ENCODE measurements around the gene KISS1. TPM values are rescaled to one million over a fixed set of nuclear protein-coding genes. Genes with fewer than 3 reads are reported as not detected.

KISS1 gene
- total RNA-seq, 2 donors from 2014 or later: not detected

- no peak for DNase-seq (ENCODE audit: low spot score)
- peaks cover 0 to 9% of the 10 kb centered on the region in 2 donors for H3K4me1 ChIP-seq
- H3K27me3 ChIP-seq: no peaks in the 10 kb centered on the region
- H3K9me3 ChIP-seq: no peaks in the 10 kb centered on the region
- no peak for TF ChIP-seq CTCF (IDR thresholded peaks at IDR 0.05)
- H3K36me3 ChIP-seq: no peaks in the 10 kb centered on the region
- no peak overlapping the region for H3K4me3 ChIP-seq
- no peak overlapping the region for H3K27ac ChIP-seq
Measured at GRCh38 chr1:204188959-204189639, 7.2 kb downstream of the KISS1 start.

GRCh38 chr1:204186597-204186996 is 9.7 kb downstream of the KISS1 start:
- Histone ChIP-seq H3K9me3 (no peaks in the 10 kb centered on the region), H3K27me3 (no peaks in the 10 kb centered on the region), H3K4me3 (no peak overlapping the region), H3K27ac (no peak overlapping the region), H3K4me1 (peaks cover 0 to 9% of the 10 kb centered on the region in 2 donors), H3K36me3 (no peaks in the 10 kb centered on the region)
- TF ChIP-seq CTCF (IDR thresholded peaks at IDR 0.05): no peak
- no peak for DNase-seq (ENCODE audit: low spot score)

- no peak for TF ChIP-seq CTCF (IDR thresholded peaks at IDR 0.05)
- Histone ChIP-seq H3K9me3 (no peaks in the 10 kb centered on the region), H3K36me3 (no peaks in the 10 kb centered on the region), H3K27me3 (no peaks in the 10 kb centered on the region), H3K4me3 (no peak overlapping the region), H3K4me1 (no peaks in the 10 kb centered on the region), H3K27ac (no peak overlapping the region)
- no peak for DNase-seq (ENCODE audit: low spot score)
Measured at GRCh38 chr1:204181116-204181515, 15.2 kb downstream of the KISS1 start.

GRCh38 chr1:204180133-204180532 is 16.2 kb downstream of the KISS1 start:
- no peak for DNase-seq (ENCODE audit: low spot score)
- Histone ChIP-seq H3K27ac (no peak overlapping the region), H3K4me1 (no peaks in the 10 kb centered on the region), H3K36me3 (no peaks in the 10 kb centered on the region), H3K9me3 (no peaks in the 10 kb centered on the region), H3K27me3 (no peaks in the 10 kb centered on the region), H3K4me3 (no peak overlapping the region)
- TF ChIP-seq CTCF (IDR thresholded peaks at IDR 0.05): no peak

- H3K4me1 ChIP-seq: no peaks in the 10 kb centered on the region
- TF ChIP-seq CTCF (IDR thresholded peaks at IDR 0.05): no peak
- H3K4me3 ChIP-seq: no peak overlapping the region
- no peak for DNase-seq (ENCODE audit: low spot score)
- H3K27me3 ChIP-seq: no peaks in the 10 kb centered on the region
- H3K9me3 ChIP-seq: no peaks in the 10 kb centered on the region
- H3K27ac ChIP-seq: no peak overlapping the region
- H3K36me3 ChIP-seq: no peaks in the 10 kb centered on the region
Measured at GRCh38 chr1:204178487-204179281, 17.6 kb downstream of the KISS1 start.
